Endothelial cell of umbilical vein (primary cell): ENCODE measurements around the gene MYO9B. TPM values are rescaled to one million over a fixed set of nuclear protein-coding genes. Genes with fewer than 3 reads are reported as not detected.

Source experiments
- BruUV-seq: library from RNA; stranded (reverse); fragments of 400-500 nt; replicated peaks from 2 replicates; lab custom pipeline; 2021; lab: Mats Ljungman, UMichigan
- CTCF ChIA-PET: fragments of 300-600, 350-600 bp; sonication (Branson Sonifier 250); formaldehyde crosslinking; loops from one replicate; lab custom pipeline; 2021; ENCODE audit warnings: antibody characterized with exemption, inconsistent platforms; lab: Charles Lee
- POLR2A ChIA-PET: fragments of 300-600, 350-600 bp; sonication (Branson Sonifier 250); formaldehyde crosslinking; loops from one replicate; lab custom pipeline; 2021; ENCODE audit warnings: antibody characterized with exemption, inconsistent platforms; lab: Charles Lee
- DNase-seq: peaks from one replicate; pipeline ENCODE4 v3.0.0-alpha.2; 2011; ENCODE audit warnings: low read depth, low spot score
- FAIRE-seq: peaks from 2 replicates; lab custom pipeline; 2011; peaks lifted over from hg19 to GRCh38; lab: Jason Lieb, UNC
- H2AFZ ChIP-seq: 2 replicates; pipeline ENCODE4 v1.6.0; 2012; ENCODE audit warnings: low read depth, low read length, control low read depth, inconsistent platforms
- H3K27ac ChIP-seq: 2 replicates; pipeline ENCODE4 v1.5.1; 2011; ENCODE audit warnings: low read depth, mild to moderate bottlenecking, control low read depth, low read length, moderate library complexity; ENCODE audit not compliant: insufficient read depth
- H3K27me3 ChIP-seq, 2 experiments: 2 replicates each; pipeline versions ENCODE4 v1.6.0 to v1.6.1; 2011; ENCODE audit warnings: low read length in 2 of 2, mixed read lengths in 1 of 2; ENCODE audit not compliant: control insufficient read depth in 2 of 2, insufficient read depth in 2 of 2
- H3K36me3 ChIP-seq, 2 experiments: 2 replicates in 1 of 2; 3 replicates in 1 of 2; pipeline ENCODE4 v1.5.1; 2011; ENCODE audit warnings: low read length in 2 of 2, mild to moderate bottlenecking in 1 of 2, moderate library complexity in 1 of 2; ENCODE audit not compliant: control insufficient read depth in 2 of 2, insufficient read depth in 2 of 2; ENCODE audit errors: extremely low read depth in 1 of 2
- H3K4me1 ChIP-seq: 3 replicates; pipeline ENCODE4 v1.5.1; 2011; ENCODE audit warnings: mild to moderate bottlenecking, low read length; ENCODE audit not compliant: control insufficient read depth, insufficient read depth; ENCODE audit errors: extremely low read depth
- H3K4me2 ChIP-seq: 2 replicates; pipeline ENCODE4 v1.6.1; 2011; ENCODE audit warnings: low read length, control low read depth, mixed read lengths; ENCODE audit not compliant: insufficient read depth
- H3K4me3 ChIP-seq, 3 experiments: fragments of 200-600 bp in 1 of 3; sonication (generic), shearing (Covaris generic) in 1 of 3; replicated peaks in 1 of 3; 2 replicates each; pipeline ENCODE4 v1.5.1; 2011 to 2016; ENCODE audit warnings: control low read depth in 3 of 3, low read length in 3 of 3, mild to moderate bottlenecking in 2 of 3, inconsistent platforms in 1 of 3, low read depth in 1 of 3, moderate library complexity in 1 of 3; ENCODE audit not compliant: insufficient read depth in 1 of 3
- H3K79me2 ChIP-seq: 2 replicates; pipeline ENCODE4 v1.6.0; 2012; ENCODE audit warnings: low read length, inconsistent platforms; ENCODE audit not compliant: control insufficient read depth, insufficient read depth
- H3K9ac ChIP-seq: replicated peaks from 2 replicates; pipeline ENCODE3; 2011; ENCODE audit warnings: low read length, control low read depth; ENCODE audit not compliant: insufficient read depth; ENCODE audit errors: extremely low read depth
- H3K9me1 ChIP-seq: replicated peaks from 3 replicates; pipeline ENCODE4 v1.6.0; 2011; ENCODE audit warnings: mild to moderate bottlenecking, low read length; ENCODE audit not compliant: control insufficient read depth, insufficient read depth; ENCODE audit errors: extremely low read depth
- H3K9me3 ChIP-seq: replicated peaks from 2 replicates; pipeline ENCODE4 v1.5.1; 2012; ENCODE audit warnings: low read length, inconsistent platforms; ENCODE audit not compliant: control insufficient read depth, insufficient read depth
- H4K20me1 ChIP-seq: replicated peaks from 2 replicates; pipeline ENCODE3; 2011; ENCODE audit warnings: mild to moderate bottlenecking, low read length; ENCODE audit not compliant: control insufficient read depth, insufficient read depth; ENCODE audit errors: extremely low read depth
- CTCF ChIP-seq, 2 donors: IDR thresholded peaks; 1 replicate in 1 of 2; 2 replicates in 1 of 2; pipeline ENCODE4 v1.5.1; 2011; ENCODE audit warnings: low read length in 2 of 2, mild to moderate bottlenecking in 2 of 2, moderate library complexity in 2 of 2, control low read depth in 1 of 2, inconsistent platforms in 1 of 2, low read depth in 1 of 2; ENCODE audit not compliant: insufficient read depth in 1 of 2; ENCODE audit errors: extremely low read depth in 1 of 2
- EZH2 ChIP-seq: IDR thresholded peaks from 2 replicates; pipeline ENCODE4 v1.6.1; 2012; ENCODE audit warnings: borderline replicate concordance, low read depth, mild to moderate bottlenecking, moderate library complexity, low read length, inconsistent platforms; ENCODE audit not compliant: severe bottlenecking
- FOS ChIP-seq: IDR thresholded peaks from 2 replicates; pipeline ENCODE4 v1.6.1; 2011; ENCODE audit warnings: mild to moderate bottlenecking, low read length, moderate library complexity, borderline replicate concordance; ENCODE audit not compliant: insufficient read depth
- GATA2 ChIP-seq: IDR thresholded peaks from 2 replicates; pipeline ENCODE4 v1.7.0; 2011; ENCODE audit warnings: low read depth, mild to moderate bottlenecking, moderate library complexity, mixed read lengths, low read length; ENCODE audit not compliant: insufficient read length, insufficient read depth
- JUN ChIP-seq: IDR thresholded peaks from 2 replicates; pipeline ENCODE4 v1.6.1; 2011; ENCODE audit warnings: borderline replicate concordance, low read depth; ENCODE audit not compliant: insufficient read length, insufficient read depth
- MYC ChIP-seq: IDR thresholded peaks from one replicate; pipeline ENCODE4 v1.6.1; 2011; ENCODE audit warnings: mild to moderate bottlenecking, low read depth, low read length
- POLR2A ChIP-seq: IDR thresholded peaks from 2 replicates; pipeline ENCODE4 v1.6.1; 2012; ENCODE audit warnings: low read depth, mild to moderate bottlenecking, control low read depth, low read length
- POLR2AphosphoS5 ChIP-seq: IDR thresholded peaks from 2 replicates; pipeline ENCODE4 v1.6.1; 2012; ENCODE audit warnings: low read depth, mild to moderate bottlenecking, control low read depth, low read length, moderate library complexity; ENCODE audit not compliant: insufficient read depth
- dilution Hi-C: fragments of 300-500 bp; cut with MboI; formaldehyde crosslinking; loops from one replicate; pipeline ENCODE4 v1.15.0; 2019; ENCODE audit warnings: low sequenced_read_pairs; ENCODE audit not compliant: extremely low pct_ligation_motif_present
- intact Hi-C: fragments of 100-400 bp; cut with micrococcal nuclease; formaldehyde crosslinking; loops from one replicate; pipeline ENCODE4 v1.10.0; 2022
- polyA plus RNA-seq, 4 experiments: library from polyadenylated mRNA; depleted of rRNA in 3 of 4; stranded (reverse) in 3 of 4; unstranded in 1 of 4; fragments of >200 nt; gene quantifications; 2 replicates each; pipeline versions ENCODE4 v1.2.1 to v1.2.3, GENCODE V29; 2011 to 2012; ENCODE audit warnings: missing spikeins in 1 of 4
- total RNA-seq: library from RNA; stranded (reverse); gene quantifications from 2 replicates; pipeline ENCODE4 v1.2.3, GENCODE V29; 2021
- TF ChIP-seq, protein P1 (sequence below): IDR thresholded peaks from 2 replicates; pipeline ENCODE4 v1.6.1; 2011; ENCODE audit not compliant: insufficient read depth, insufficient read length

Gene MYO9B
- total and polyA plus RNA-seq, 2 donors (not counting 3 experiments of a cell fraction or from before 2014, with no cell fraction given) = 64.4 to 119 TPM

DNA sequence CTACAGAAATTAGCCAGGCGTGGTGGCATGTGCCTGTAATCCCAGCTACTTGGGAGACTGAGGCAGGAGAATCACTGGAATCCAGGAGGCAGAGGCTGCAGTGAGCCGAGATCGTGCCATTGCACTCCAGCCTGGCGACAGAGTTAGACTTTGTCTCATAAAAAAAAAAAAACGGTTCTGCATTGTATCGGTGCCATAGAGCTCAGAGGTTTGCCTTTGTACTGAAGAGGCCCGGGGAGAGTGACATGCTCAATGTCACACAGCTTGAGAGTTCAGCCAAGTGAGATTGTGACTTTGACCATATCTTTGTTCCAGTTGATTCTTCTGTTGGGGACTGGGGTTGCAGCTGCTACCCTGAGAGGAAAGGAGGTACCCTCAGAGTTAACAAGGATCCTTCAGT lies 4.7 kb upstream of the MYO9B start:
- CTCF ChIA-PET = interaction anchor here (0.6 to 1.3 kb wide), 2 partner anchors 165 to 1223 kb away, joined by 3 to 4 read pairs; no protein-coding TSS in a partner anchor
- no TSS peak for BruUV-seq
- H3K4me1 ChIP-seq = peaks cover 14% of the 10 kb centered on the region
- no peak overlapping the region for H2AFZ ChIP-seq
- no peak overlapping the region for H3K4me2 ChIP-seq
- no peak for DNase-seq
- no peak overlapping the region for H3K27ac ChIP-seq
- no peak for TF ChIP-seq EZH2
- TF ChIP-seq JUN = no peak
- TF ChIP-seq GATA2 = no peak
- TF ChIP-seq POLR2AphosphoS5 = no peak
- TF ChIP-seq MYC = no peak
- no peak for TF ChIP-seq POLR2A
- TF ChIP-seq CTCF (IDR thresholded peaks at IDR 0.05; ENCODE audit: extremely low read depth in 1 of 2, insufficient read depth in 1 of 2, low read depth in 1 of 2, low read length in 2 of 2) = no peak
- TF ChIP-seq, protein P1, sequence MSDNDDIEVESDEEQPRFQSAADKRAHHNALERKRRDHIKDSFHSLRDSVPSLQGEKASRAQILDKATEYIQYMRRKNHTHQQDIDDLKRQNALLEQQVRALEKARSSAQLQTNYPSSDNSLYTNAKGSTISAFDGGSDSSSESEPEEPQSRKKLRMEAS = no peak
- no peak for TF ChIP-seq FOS
- H3K9me3 ChIP-seq = no peaks in the 10 kb centered on the region
- H3K9ac ChIP-seq = no peak overlapping the region
- H3K9me1 ChIP-seq = no peaks in the 10 kb centered on the region
- no peaks in the 10 kb centered on the region for H3K36me3 ChIP-seq
- H4K20me1 ChIP-seq = no peaks in the 10 kb centered on the region
- POLR2A ChIA-PET = no interaction called here
- peaks cover 41% of the 10 kb centered on the region for H3K79me2 ChIP-seq
- H3K4me3 ChIP-seq = no peak overlapping the region
- FAIRE-seq = no peak
- intact Hi-C loops = no loop called here
- H3K27me3 ChIP-seq = no peaks in the 10 kb centered on the region
- dilution Hi-C loops = no loop called here
